Lower leg skin (tissue), 4 donors: ENCODE measurements around the gene SDCCAG8. TPM values are rescaled to one million over a fixed set of nuclear protein-coding genes. Genes with fewer than 3 reads are reported as not detected.

ENCODE experiments used
- microRNA-seq, 2 donors: library from miRNA; unstranded; fragments of <30 nt; microRNA quantifications; one replicate each; pipeline ENCODE4, GENCODE V29; 2016; ENCODE audit warnings: borderline replicate concordance in 2 of 2, borderline number of aligned reads in 1 of 2
- total RNA-seq, 4 donors: library from RNA; depleted of rRNA; stranded (reverse); fragments of >200 nt; gene quantifications; one replicate each; pipeline ENCODE4 v1.1.0, GENCODE V29; 2016

The SDCCAG8 gene
- total RNA-seq, 4 donors from 2014 or later: 20.0 to 53.6 (median 48.9) TPM

Small RNA genes within 50 kb of the gene (microRNA-seq; reads per million reads assigned to microRNA genes)
- gene MIR4677: 0 to 1.4 reads per million in 2 donors

Other genes starting within 250 kb of the SDCCAG8 start
- 10 to 100 TPM; 18.6 to 27.8 (median 22.8) TPM for gene CEP170, start 760 bp upstream of the SDCCAG8 start, total RNA-seq